PC-3 (cell line): ENCODE data around the gene ZNF407.

Experiments used
- EZH2 ChIP-seq: fragments of 300-600 bp; sonication (generic); IDR thresholded peaks from one replicate; pipeline ENCODE4 v1.6.1; 2017; ENCODE audit warnings: antibody characterized with exemption, mild to moderate bottlenecking, low read length; ENCODE audit not compliant: unreplicated experiment
- EZH2phosphoT487 ChIP-seq: fragments of 300-600 bp; sonication (generic); IDR thresholded peaks from 2 replicates; pipeline ENCODE4 v1.6.1; 2018; ENCODE audit warnings: mild to moderate bottlenecking, antibody characterized with exemption, low read length, borderline replicate concordance
- TF ChIP-seq, protein P1 (sequence below): fragments of 300-600 bp; sonication (generic); conservative IDR thresholded peaks from 2 replicates; pipeline ENCODE4 v1.5.1; 2017; ENCODE audit warnings: antibody characterized with exemption, low read depth, mild to moderate bottlenecking, low read length

DNA sequence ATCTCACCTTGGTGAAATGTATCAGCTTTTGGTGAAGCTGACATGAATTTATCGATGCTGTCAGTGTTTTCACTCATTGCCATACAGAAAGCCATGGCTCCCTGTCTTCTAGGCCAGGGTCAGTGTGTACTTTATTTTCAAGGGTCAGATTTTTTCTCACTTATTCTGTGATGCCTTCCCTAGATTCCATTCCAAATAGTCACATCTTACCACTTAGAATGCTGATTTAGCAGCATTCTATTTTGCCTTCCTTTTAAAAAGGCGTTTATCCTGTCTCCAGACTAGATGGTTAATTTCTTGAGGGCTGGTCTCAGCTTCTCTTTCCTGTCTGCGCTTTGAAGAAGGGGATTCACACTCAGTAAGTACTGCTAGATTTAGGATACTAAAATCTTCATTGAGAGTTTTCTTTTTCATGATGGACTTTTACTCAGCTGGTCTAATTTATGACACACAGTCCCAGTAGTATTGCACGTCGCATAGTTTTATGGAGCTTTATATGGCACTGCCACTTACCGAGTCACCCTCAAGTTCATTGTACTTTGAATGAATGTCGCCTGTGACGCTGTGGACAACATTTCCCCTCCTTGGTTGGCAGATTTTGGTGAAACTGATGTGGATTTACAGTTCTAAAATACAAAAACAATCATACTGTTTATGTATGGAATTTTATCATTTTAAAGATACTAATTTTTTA lies 194.0 kb downstream of the ZNF407 start:
- TF ChIP-seq, protein P1, sequence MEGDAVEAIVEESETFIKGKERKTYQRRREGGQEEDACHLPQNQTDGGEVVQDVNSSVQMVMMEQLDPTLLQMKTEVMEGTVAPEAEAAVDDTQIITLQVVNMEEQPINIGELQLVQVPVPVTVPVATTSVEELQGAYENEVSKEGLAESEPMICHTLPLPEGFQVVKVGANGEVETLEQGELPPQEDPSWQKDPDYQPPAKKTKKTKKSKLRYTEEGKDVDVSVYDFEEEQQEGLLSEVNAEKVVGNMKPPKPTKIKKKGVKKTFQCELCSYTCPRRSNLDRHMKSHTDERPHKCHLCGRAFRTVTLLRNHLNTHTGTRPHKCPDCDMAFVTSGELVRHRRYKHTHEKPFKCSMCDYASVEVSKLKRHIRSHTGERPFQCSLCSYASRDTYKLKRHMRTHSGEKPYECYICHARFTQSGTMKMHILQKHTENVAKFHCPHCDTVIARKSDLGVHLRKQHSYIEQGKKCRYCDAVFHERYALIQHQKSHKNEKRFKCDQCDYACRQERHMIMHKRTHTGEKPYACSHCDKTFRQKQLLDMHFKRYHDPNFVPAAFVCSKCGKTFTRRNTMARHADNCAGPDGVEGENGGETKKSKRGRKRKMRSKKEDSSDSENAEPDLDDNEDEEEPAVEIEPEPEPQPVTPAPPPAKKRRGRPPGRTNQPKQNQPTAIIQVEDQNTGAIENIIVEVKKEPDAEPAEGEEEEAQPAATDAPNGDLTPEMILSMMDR, result no peak
- TF ChIP-seq EZH2 (no peak), EZH2phosphoT487 (no peak)
